ENCODE data around the gene GDPD5. TPM values are rescaled to one million over a fixed set of nuclear protein-coding genes. Genes with fewer than 3 reads are reported as not detected.
A peak's percentile ranks its signal among the peaks of the same experiment; 100 is the strongest.

GDPD5 gene
- 10 to 100 TPM; 26.8 to 54.2 TPM for total RNA-seq

DNA sequence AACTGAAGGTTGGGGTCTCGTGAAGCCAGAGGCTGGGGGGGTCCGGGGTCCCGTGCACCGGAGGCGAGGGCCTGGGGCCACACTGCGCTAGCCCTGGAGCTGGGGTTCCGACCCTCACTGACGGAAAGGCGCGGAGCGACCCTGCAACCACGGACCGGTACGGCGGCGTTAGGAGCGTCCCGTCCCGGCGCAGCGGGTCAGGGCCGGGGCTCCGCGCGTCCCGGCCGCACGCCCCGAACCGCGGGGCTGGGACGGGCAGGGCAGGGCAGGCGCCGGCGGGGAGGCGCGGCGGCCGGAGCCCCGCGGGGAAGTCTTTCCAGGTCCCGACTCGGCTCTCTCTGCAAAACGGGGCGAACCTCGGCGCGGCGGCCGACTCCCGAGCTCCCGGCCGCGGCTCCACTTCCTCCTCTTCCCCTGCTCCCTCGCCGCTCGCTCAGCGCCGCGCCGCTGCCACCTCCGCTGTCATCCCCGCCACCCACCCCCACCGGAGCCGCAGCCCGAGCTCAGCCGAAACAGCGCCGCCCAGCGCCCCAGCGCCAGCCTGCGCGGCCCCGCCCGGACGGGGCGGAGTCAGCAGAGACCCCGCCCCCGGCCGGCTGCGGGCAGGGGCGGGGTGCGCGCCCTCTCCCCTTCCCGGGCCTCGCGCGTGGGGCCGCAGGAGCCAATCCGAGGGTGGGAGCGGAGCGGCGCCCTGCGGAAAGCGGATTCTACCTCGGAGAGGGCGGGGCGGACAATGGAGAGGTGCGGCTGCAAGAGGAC lies at the start of gene GDPD5:
TSS of gene GDPD5 (minus strand) at position 509 of the 759 bp plus-strand sequence. CDS start 48,206 bp downstream, outside the sequence.
- Mint-ChIP-seq H3K27me3 (no peaks in the 10 kb centered on the region), H3K4me1 (peaks cover 13% of the 10 kb centered on the region), H3K36me3 (ENCODE audit: low read depth) (no peaks in the 10 kb centered on the region), H3K9me3 (no peaks in the 10 kb centered on the region), H3K27ac (peak within 1 kb of the TSS; percentile 58), H3K4me3 (peak within 1 kb of the TSS; percentile 80)
- peak; percentile 92 for ATAC-seq (replicated peaks)

- H3K36me3 Mint-ChIP-seq (ENCODE audit: low read depth): peaks cover 27% of the 10 kb centered on the region
- no peak overlapping the region for H3K4me3 Mint-ChIP-seq
- no peaks in the 10 kb centered on the region for H3K27me3 Mint-ChIP-seq
- ATAC-seq (replicated peaks): no peak
- no peaks in the 10 kb centered on the region for H3K9me3 Mint-ChIP-seq
- no peak overlapping the region for H3K27ac Mint-ChIP-seq
- no peaks in the 10 kb centered on the region for H3K4me1 Mint-ChIP-seq
Observed at GRCh38 chr11:75574698-75575602, 49.2 kb upstream of the GDPD5 start.

DNA sequence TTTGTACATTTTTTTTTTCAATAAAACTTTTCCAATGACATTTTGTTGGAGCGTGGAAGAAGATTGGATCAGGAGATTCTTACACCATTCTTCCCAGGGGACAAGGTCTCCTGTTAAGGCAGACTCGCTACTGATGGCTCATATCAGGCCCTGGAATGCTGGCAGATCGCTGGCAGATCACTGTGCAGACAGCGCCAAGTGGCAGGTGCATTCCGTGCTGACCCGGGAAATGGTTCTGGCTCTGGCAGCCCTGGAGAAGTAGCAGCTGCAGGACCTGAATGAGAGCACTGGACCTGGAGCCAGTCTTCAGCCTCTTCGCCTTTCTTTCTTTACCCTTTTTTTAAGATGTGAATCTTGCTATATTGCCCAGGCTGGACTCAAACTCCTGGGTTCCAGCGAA lies 47.0 kb upstream of the GDPD5 start:
- no peak overlapping the region for H3K4me3 Mint-ChIP-seq
- no peaks in the 10 kb centered on the region for H3K9me3 Mint-ChIP-seq
- no peak overlapping the region for H3K27ac Mint-ChIP-seq
- no peak for ATAC-seq (replicated peaks)
- H3K36me3 Mint-ChIP-seq (ENCODE audit: low read depth): peaks cover 46% of the 10 kb centered on the region
- H3K4me1 Mint-ChIP-seq: no peaks in the 10 kb centered on the region
- no peaks in the 10 kb centered on the region for H3K27me3 Mint-ChIP-seq

- Mint-ChIP-seq H3K4me1 (no peaks in the 10 kb centered on the region), H3K27me3 (no peaks in the 10 kb centered on the region), H3K27ac (no peak overlapping the region), H3K36me3 (ENCODE audit: low read depth) (peaks cover 48% of the 10 kb centered on the region), H3K4me3 (no peak overlapping the region), H3K9me3 (no peaks in the 10 kb centered on the region)
- no peak for ATAC-seq (replicated peaks)
Observed at GRCh38 chr11:75571625-75572024, 45.9 kb upstream of the GDPD5 start.

DNA sequence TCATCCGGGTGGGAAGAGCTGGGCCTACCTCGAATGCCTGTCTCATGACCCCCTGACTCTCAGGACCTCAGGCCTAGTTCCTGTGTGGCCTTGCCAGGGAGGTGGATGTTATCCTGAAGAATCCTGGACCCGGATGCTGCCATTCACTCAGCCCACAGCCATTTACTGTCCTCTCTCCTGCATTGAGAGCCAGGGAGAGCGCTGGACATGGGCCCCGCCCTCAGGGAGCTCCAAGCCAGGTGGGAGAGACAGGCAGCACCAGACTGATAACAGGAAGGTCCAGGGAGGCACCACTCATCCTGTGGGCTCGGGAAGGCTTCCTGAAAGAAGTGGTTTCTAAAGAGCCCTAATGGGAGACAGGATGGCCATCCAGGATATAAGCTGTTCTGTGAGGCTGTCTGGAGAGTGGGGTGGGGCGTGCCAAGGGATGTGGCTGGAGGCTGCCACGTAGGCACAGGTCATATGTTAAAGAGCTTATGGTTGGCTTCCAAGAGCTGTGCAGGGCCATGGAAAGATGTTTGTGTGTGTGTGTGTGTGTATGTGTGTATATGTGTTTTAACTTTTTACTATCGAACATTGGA lies 44.9 kb upstream of the GDPD5 start:
- peaks cover 48% of the 10 kb centered on the region for H3K36me3 Mint-ChIP-seq (ENCODE audit: low read depth)
- no peak overlapping the region for H3K4me3 Mint-ChIP-seq
- H3K9me3 Mint-ChIP-seq: no peaks in the 10 kb centered on the region
- H3K27ac Mint-ChIP-seq: no peak overlapping the region
- H3K27me3 Mint-ChIP-seq: no peaks in the 10 kb centered on the region
- ATAC-seq (replicated peaks): no peak
- H3K4me1 Mint-ChIP-seq: no peaks in the 10 kb centered on the region

GRCh38 chr11:75568616-75569219 lies 43.0 kb upstream of the GDPD5 start:
- Mint-ChIP-seq H3K27me3 (no peaks in the 10 kb centered on the region), H3K9me3 (no peaks in the 10 kb centered on the region), H3K4me1 (no peaks in the 10 kb centered on the region), H3K4me3 (no peak overlapping the region), H3K36me3 (ENCODE audit: low read depth) (peaks cover 48% of the 10 kb centered on the region), H3K27ac (no peak overlapping the region)
- ATAC-seq (replicated peaks): no peak

DNA sequence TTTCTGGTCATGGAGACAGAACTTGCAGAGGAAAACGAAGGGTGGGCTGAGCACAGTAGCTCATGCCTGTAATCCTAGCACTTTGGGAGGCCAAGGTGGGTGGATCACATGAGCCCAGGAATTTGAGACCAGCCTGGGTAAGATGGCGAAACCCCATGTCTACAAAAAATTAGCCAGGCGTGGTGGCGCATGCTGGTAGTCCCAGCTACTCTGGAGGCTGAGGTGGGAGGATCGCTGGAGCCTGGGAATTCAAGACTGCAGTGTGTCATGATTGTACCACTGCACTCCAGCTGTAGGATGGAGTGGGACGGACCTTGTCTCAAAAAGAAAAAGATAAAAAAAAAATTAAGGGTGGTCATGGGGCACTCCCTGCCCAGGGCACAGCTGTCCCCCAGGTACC lies 42.2 kb upstream of the GDPD5 start:
- H3K4me3 Mint-ChIP-seq: no peak overlapping the region
- no peak for ATAC-seq (replicated peaks)

DNA sequence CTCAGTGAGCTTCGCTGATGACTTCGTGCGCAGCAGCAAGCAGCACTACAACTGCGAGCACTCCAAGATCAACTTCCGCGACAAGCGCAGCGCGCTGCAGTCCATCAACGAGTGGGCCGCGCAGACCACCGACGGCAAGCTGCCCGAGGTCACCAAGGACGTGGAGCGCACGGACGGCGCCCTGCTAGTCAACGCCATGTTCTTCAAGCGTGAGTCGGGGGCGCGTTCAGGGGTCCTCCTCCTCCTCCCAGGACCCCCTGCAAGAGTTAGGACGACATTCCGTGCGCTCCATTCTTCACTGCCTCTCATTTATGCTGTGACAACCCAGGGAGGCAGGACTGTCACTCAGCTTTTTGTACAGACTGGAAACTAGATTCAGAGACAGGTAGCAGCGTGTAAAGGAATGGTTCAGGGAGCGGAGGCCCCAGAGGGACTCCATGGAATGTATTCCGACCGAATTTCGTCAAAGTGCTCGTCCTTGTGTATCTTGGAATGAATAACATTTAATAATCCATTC lies 41.1 kb upstream of the GDPD5 start:
- Mint-ChIP-seq H3K36me3 (ENCODE audit: low read depth) (peaks cover 37% of the 10 kb centered on the region), H3K9me3 (no peaks in the 10 kb centered on the region), H3K27ac (no peak overlapping the region), H3K27me3 (no peaks in the 10 kb centered on the region), H3K4me1 (no peaks in the 10 kb centered on the region), H3K4me3 (no peak overlapping the region)
- no peak for ATAC-seq (replicated peaks)

More for the DNA sequence above, 42.2 kb upstream of the GDPD5 start:
- peaks cover 48% of the 10 kb centered on the region for H3K36me3 Mint-ChIP-seq (ENCODE audit: low read depth)
- no peaks in the 10 kb centered on the region for H3K4me1 Mint-ChIP-seq
- H3K27ac Mint-ChIP-seq: no peak overlapping the region
- no peaks in the 10 kb centered on the region for H3K9me3 Mint-ChIP-seq
- no peaks in the 10 kb centered on the region for H3K27me3 Mint-ChIP-seq

- H3K27me3 Mint-ChIP-seq: no peaks in the 10 kb centered on the region
- H3K36me3 Mint-ChIP-seq (ENCODE audit: low read depth): peaks cover 31% of the 10 kb centered on the region
- H3K4me3 Mint-ChIP-seq: no peak overlapping the region
- no peak overlapping the region for H3K27ac Mint-ChIP-seq
- ATAC-seq (replicated peaks): no peak
- H3K9me3 Mint-ChIP-seq: no peaks in the 10 kb centered on the region
- H3K4me1 Mint-ChIP-seq: no peaks in the 10 kb centered on the region
Observed at GRCh38 chr11:75565916-75566762, 40.4 kb upstream of the GDPD5 start.

DNA sequence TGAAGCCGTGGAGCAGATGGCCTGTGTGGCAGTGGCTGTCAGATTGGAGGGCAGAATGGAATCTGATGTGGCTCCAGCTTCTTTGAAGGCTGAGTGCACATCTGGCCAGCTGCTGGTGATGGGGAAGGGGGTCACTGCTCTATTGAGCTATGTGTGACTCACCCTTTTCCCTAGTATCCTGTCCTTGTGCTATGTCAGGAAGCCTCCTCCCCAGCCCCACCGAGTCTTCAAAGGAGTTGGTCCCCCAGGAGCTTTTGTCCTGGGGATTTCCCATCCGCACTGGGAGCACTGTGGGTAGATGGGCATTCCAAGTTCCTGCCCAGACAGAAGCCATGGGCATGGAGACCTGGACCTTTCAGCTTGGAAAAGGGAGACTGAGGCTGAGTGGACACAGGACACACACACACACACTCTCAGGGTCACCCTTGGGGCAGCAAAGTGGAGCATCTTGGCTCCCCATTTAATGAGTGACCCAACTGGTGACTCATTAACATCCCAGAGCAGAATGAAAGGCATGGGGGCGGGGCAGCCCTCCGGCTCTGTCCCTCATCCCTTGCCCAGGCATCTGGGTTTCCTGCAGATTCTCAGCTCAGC lies 39.6 kb upstream of the GDPD5 start:
- Mint-ChIP-seq H3K27me3 (no peaks in the 10 kb centered on the region), H3K36me3 (ENCODE audit: low read depth) (peaks cover 25% of the 10 kb centered on the region)

GRCh38 chr11:75563978-75564552 lies 38.3 kb upstream of the GDPD5 start:
- no peak for ATAC-seq (replicated peaks)
- Mint-ChIP-seq H3K4me3 (peak overlapping the region; percentile 92), H3K9me3 (no peaks in the 10 kb centered on the region), H3K27me3 (no peaks in the 10 kb centered on the region), H3K4me1 (no peaks in the 10 kb centered on the region), H3K36me3 (ENCODE audit: low read depth) (peaks cover 16% of the 10 kb centered on the region), H3K27ac (peak overlapping the region; percentile 97)

More for the DNA sequence above, 39.6 kb upstream of the GDPD5 start:
- peak overlapping the region; percentile 43 for H3K27ac Mint-ChIP-seq
- no peaks in the 10 kb centered on the region for H3K4me1 Mint-ChIP-seq
- no peaks in the 10 kb centered on the region for H3K9me3 Mint-ChIP-seq
- H3K4me3 Mint-ChIP-seq: no peak overlapping the region
- no peak for ATAC-seq (replicated peaks)

DNA sequence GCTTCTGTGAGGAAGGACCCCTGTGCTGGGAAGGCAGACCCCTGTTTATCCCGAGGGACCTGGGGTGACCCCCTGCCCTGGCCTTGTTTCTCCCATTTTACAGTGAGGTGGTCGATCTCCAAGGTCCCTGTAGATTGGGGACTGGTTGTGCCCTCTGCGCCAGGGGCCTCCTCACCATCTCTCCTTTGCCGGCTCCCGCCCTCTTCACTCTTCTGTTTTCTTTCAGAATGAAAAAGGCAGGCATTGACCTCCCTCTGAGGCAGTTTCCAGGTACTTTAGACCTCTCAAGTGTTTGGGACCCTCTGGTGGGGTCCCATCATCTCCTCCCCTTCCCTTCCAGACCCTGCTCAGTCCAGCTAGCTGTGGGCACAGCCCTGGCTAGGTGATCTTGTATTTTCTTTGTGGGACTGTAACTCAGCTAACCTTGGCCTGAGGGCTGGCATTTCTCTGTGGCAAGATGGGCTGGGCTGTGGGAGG lies 37.8 kb upstream of the GDPD5 start:
- peaks cover 11% of the 10 kb centered on the region for H3K36me3 Mint-ChIP-seq (ENCODE audit: low read depth)
- peak overlapping the region; percentile 97 for H3K27ac Mint-ChIP-seq
- no peaks in the 10 kb centered on the region for H3K4me1 Mint-ChIP-seq
- H3K4me3 Mint-ChIP-seq: peak overlapping the region; percentile 92
- H3K9me3 Mint-ChIP-seq: no peaks in the 10 kb centered on the region
- H3K27me3 Mint-ChIP-seq: no peaks in the 10 kb centered on the region
- no peak for ATAC-seq (replicated peaks)

All from activated T-helper 17 cell treated with anti-CD3 and anti-CD28 coated beads, Interleukin-2, amount 50 U/mL, for 72 hours (primary cell).